Measurements from ENCODE around the gene GMNC. TPM values are rescaled to one million over a fixed set of nuclear protein-coding genes. Genes with fewer than 3 reads are reported as not detected.

Gene GMNC
- total and polyA plus RNA-seq, 2 experiments from 2014 or later, result not detected

- H3K36me3 ChIP-seq, result no peaks in the 10 kb centered on the region
- H3K27ac ChIP-seq, result no peak overlapping the region
- H3K9me3 ChIP-seq (ENCODE audit: low read depth), result no peaks in the 10 kb centered on the region
- TF ChIP-seq CTCF (IDR thresholded peaks at IDR 0.05; ENCODE audit: low read depth, low read length), result no peak
- no peaks in the 10 kb centered on the region for H3K4me1 ChIP-seq (ENCODE audit: low read depth)
- no peak overlapping the region for H3K4me3 ChIP-seq
- H3K27me3 ChIP-seq, result no peaks in the 10 kb centered on the region
- no peak for DNase-seq (ENCODE audit: low read depth in 1 of 2, low spot score in 1 of 2)
Observed at GRCh38 chr3:190847436-190847835, 15.1 kb downstream of the GMNC start.

GRCh38 chr3:190840146-190840545, 22.3 kb downstream of the GMNC start:
- H3K27ac ChIP-seq, result no peak overlapping the region
- no peaks in the 10 kb centered on the region for H3K36me3 ChIP-seq
- DNase-seq (ENCODE audit: low read depth in 1 of 2, low spot score in 1 of 2), result peak; percentile 6 to 35
- no peak overlapping the region for H3K4me3 ChIP-seq
- no peaks in the 10 kb centered on the region for H3K27me3 ChIP-seq
- TF ChIP-seq CTCF (IDR thresholded peaks at IDR 0.05; ENCODE audit: low read depth, low read length), result no peak
- H3K4me1 ChIP-seq (ENCODE audit: low read depth), result no peaks in the 10 kb centered on the region
- no peaks in the 10 kb centered on the region for H3K9me3 ChIP-seq (ENCODE audit: low read depth)

- no peaks in the 10 kb centered on the region for H3K4me1 ChIP-seq (ENCODE audit: low read depth)
- no peaks in the 10 kb centered on the region for H3K36me3 ChIP-seq
- no peak overlapping the region for H3K27ac ChIP-seq
- H3K4me3 ChIP-seq, result no peak overlapping the region
- H3K27me3 ChIP-seq, result no peaks in the 10 kb centered on the region
- TF ChIP-seq CTCF (IDR thresholded peaks at IDR 0.05; ENCODE audit: low read depth, low read length), result no peak
- DNase-seq (ENCODE audit: low read depth in 1 of 2, low spot score in 1 of 2), result no peak
- no peaks in the 10 kb centered on the region for H3K9me3 ChIP-seq (ENCODE audit: low read depth)
Observed at GRCh38 chr3:190831225-190831624, 31.3 kb downstream of the GMNC start.

- Histone ChIP-seq H3K4me1 (ENCODE audit: low read depth) (no peaks in the 10 kb centered on the region), H3K4me3 (no peak overlapping the region), H3K36me3 (no peaks in the 10 kb centered on the region), H3K27ac (no peak overlapping the region), H3K27me3 (no peaks in the 10 kb centered on the region), H3K9me3 (ENCODE audit: low read depth) (no peaks in the 10 kb centered on the region)
- no peak for DNase-seq (ENCODE audit: low read depth in 1 of 2, low spot score in 1 of 2)
- TF ChIP-seq CTCF (IDR thresholded peaks at IDR 0.05; ENCODE audit: low read depth, low read length), result no peak
Observed at GRCh38 chr3:190830031-190830430, 32.5 kb downstream of the GMNC start.

GRCh38 chr3:190826018-190826417, 36.5 kb downstream of the GMNC start:
- TF ChIP-seq CTCF (IDR thresholded peaks at IDR 0.05; ENCODE audit: low read depth, low read length), result no peak
- Histone ChIP-seq H3K27me3 (no peaks in the 10 kb centered on the region), H3K4me1 (ENCODE audit: low read depth) (no peaks in the 10 kb centered on the region), H3K36me3 (no peaks in the 10 kb centered on the region), H3K9me3 (ENCODE audit: low read depth) (no peaks in the 10 kb centered on the region), H3K27ac (no peak overlapping the region), H3K4me3 (no peak overlapping the region)
- no peak for DNase-seq (ENCODE audit: low read depth in 1 of 2, low spot score in 1 of 2)
